HG03064 (cell line): ENCODE measurements around the gene BIRC2.

Experiments
- ATAC-seq: cut with Tn5 transposase; IDR thresholded peaks from one replicate; pipeline ENCODE4 v1.9.1; 2021; ENCODE audit warnings: low read depth; ENCODE audit not compliant: unreplicated experiment

Gene BIRC2

DNA sequence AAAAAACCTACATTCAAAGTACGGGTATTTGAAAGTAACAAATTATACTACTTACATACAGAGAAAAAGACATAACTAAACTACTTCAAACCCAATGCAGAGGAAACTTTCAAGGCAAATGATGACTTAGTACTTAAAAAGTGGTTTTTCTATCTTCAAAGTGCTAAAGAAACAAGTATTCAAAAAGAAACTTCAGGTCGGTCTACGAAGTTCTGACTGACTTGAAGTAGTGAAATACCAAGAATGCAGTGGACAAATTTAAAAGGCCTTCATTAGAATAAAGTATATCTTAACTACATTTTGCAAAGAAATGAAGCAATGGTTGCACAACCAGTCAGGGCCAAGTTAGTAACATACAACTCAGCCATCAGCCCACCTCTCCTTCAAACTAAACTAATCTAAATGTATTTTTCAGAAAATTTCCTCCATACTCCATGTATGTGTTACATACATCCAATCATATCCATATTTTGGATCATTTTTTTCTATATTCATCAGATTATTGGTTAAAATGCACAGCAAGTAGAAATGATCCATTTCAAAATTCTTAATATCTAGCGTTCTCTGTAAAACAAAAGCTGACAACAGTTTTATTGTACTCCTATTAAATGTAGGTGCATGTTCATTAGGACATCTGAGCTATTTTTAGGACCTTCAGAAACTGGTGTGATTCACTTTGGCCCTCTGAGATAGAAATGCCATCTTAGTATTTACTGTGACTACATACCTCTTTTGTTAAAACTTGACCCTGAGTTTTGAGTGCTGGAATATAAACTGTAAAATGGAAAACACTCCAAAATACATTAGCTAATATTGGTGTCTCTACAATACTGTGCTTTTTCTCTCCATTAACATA, 49.9 kb downstream of the BIRC2 start:
- no peak for ATAC-seq

DNA sequence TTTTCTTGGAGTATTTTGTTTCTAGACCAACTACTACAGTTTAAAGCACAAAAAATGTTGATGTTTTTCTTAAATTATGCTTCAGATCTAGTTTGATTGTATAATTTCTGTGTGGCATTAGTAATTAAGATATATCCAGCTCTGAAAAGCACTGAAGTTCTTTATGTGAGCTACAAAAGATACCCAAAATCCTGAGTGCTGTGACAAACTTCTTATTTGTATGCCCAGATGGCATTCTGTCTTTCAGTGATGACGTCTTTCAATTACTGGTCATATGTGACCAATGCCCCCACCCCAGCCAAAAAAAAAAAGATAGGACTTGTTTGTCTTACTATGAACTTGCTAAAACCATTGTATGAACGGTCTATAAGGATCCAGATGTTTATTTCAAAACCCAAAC, 51.3 kb downstream of the BIRC2 start:
- no peak for ATAC-seq

DNA sequence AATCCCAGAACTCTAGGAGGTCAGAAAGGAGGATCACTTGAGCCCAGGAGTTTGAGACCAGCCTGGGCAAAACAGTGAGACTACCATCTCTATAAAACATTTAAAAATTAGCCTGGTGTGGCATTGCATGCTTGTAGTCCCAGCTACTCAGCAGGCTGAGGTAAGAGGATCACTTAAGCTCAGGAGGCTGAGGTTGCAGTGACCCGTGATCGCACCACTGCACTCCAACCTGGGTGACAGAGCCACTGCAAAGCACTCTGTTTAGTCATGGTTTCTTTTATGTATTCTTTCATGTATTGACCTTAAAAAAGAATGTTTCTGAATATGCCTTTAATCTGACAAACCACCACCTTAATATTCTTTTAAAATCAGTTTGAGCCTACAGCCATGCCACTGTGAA, 52.2 kb downstream of the BIRC2 start:
- no peak for ATAC-seq

DNA sequence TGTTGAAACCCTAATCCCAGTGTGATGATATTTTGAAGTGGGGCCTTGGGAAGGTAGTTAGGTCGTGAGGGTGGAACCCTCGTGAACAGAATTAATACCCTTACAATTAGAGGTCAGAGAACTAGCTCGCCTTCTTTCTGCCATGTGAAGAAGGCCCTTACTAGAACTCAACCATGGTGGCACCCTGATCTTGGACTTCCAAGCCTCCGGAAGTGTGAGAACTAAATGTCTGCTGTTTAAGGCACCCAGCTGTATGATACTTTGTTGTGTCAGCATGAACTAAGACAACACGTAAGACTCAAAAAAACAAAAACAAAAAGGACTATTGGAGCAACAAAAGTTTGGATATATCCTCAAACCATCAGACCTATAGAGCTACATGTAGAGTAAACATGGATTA, 53.6 kb downstream of the BIRC2 start:
- no peak for ATAC-seq

DNA sequence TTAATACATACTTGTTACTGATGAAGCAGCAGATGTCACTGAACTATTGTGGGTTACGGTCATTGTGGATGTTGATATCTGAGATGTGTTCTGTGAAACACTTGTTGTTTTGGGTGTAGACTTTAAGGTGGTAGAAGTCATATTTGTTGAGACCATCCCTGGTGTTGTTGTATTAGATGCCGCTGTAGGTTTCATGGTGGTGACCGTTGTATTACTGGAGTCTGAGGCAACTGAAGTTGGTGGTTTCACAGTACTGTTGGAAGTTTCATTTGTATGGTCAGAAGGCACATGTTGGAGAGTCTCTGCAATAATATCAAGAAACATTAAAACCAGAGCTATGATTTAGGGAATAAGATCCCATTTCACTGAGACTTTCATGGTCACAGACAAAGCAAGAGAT, 54.9 kb downstream of the BIRC2 start:
- ATAC-seq = no peak

DNA sequence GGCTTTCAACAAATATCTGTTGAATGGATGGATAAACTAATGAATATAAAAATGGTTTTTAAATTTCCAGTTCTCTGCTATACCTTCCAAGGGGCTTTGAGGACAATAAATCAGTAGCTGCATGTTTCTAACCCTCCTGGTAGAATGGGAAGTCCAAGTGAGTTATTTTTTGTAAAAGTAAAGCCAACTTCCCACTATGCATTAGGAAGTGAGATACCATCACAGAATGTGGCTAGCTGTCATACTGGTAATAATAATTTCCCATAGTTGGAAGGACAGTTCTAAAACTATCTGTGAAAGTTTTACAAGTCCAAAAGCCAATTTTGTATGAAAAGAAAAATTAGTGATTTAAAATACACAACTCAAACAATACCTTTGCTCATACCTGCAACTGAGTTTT, 55.5 kb downstream of the BIRC2 start:
- ATAC-seq = no peak

DNA sequence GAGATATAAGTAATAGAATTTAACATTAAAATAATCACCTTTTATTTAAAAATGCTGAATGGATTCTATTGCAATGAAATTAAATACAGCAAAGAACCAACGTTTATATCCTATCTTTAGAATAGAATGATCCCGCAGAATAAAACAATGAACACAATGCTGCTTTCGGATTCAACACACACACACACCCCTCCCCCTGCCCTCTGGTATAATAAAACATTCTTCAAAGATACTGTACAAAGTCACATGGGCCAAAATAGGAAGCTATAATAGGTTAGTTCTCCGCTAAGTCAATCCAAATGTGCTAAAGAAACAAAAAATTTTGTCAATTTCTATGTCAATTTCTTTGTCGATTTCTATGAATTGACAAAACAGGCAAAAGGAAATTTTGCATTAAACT, 58.5 kb downstream of the BIRC2 start:
- no peak for ATAC-seq

DNA sequence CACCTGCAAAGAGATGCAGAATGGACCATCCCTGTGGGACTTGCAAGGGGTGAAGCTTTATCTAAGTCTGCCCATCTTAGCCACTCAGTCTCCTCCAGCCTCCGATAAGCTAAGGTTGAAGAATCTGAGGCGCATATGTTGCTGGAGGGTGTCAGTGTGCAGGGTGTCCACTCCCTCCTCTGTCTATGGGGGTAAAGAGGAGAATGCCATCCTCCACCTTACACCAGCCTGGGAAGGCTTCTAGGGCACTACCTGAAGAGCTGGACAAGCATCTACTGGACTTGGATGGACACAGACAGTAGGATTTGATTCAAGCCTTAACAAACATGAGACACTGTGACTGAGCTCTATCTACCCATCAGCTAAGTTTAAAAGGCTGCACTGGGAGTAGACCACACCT, 59.1 kb downstream of the BIRC2 start:
- ATAC-seq = no peak

DNA sequence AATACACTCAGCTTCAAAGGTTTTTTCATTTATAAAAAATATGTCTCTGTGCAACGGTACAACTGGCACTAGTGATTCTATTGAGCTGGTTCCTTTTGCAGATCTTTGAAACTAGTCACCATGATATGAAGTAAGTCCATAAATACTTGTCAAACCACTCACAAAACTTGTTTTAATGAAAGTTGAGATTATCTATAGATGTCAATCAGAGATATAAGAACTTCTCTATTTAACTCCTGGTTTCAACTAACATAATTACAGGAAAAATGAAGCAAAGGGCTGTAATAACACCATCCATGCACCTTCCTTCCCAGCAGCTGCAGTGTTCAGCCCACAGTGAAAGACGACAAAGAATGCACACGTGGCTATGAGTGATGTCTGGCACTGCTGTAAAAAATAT, 60.9 kb downstream of the BIRC2 start:
- ATAC-seq = no peak

DNA sequence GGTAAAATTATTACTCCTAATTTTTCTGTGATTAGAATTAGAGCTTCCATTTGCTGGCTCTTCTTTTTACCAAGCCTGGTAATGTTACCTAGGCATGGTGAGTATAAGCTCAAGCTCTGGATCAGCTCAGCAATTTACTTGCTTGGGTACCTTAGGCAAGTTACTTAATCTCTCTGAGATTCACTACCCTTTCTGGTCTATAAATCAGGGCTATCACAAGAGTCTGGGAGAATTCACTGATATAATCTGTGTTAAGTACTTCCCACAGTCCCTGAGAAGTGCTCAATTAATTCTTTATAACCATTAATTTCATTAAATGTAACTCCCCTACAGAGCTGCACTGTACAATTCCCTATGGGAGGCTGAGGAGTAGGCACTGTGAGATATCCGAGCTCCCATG, 61.3 kb downstream of the BIRC2 start:
- ATAC-seq = no peak

DNA sequence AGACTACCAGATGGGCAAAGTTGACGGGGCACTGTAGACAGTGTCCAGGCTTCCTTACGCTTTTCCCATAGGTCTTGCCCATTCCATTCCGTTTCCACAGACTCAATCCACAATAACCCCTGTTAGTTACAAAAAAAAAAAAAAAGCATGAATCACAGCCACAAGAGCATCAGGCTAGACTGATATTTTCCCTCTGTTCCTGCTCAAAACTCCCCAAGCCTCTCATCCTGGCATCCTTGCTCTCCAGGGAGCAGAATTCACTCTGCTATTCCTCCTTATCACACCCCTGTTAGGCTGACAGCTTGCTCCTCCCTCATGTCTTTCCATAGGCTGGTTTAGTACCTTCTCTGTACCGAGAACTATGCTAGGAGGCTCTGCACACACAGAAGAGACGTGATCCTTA, 63.4 kb downstream of the BIRC2 start:
- ATAC-seq = no peak

DNA sequence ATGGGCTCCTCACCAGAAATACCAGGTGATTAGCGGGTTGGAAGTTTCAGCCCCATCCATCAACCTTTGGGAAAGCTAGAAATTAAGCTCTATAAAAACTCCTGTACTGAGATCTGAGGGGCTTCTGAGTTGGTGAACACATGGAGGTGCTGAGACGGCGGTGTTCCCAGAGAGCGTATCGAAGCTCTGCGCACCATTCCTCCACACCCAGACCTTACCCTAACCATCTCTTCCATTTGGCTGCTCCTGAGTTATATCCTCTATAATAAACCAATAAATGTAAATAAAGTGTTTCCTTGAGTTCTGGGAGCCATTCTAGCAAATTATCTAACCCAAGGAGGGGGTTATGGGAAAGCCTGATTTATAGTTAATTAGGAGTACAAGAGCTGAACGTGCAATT, 64.1 kb downstream of the BIRC2 start:
- no peak for ATAC-seq

DNA sequence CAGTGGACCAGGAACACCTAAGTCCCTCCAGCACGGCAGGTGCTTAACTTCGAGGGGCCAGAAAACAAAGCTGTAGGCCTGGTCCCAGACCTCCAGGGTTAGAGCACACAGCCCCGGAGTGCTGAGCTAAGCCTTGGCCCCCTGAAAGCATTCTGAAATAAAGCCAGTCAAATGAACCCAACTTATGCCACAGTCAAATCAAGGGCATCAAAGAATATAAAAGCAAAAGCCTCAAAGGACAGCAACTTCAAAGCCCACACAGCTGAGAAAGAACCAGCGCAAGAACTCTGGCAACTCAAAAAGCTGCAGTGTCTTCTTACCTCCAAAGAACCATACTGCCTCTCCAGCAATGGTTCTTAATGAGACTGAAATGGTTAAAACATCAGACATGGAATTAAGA, 66.5 kb downstream of the BIRC2 start:
- ATAC-seq = no peak

DNA sequence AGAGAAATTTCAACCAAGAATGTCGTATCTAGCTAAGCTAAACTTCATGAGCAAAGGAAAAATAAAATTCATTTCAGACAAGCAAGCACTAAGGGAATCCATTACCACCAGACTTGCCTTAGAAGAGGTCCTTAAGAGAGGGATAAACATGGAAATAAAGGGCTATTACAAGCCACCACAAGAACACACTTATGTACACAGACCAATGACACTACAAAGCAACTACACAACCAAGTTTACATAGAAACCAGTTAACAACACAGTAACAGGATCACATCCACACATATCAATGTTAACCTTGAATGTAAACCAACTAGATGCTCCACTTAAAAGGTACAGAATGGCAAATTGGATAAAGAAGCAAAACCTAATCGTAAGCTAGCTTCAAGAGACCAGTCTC, 67.5 kb downstream of the BIRC2 start:
- ATAC-seq = no peak

DNA sequence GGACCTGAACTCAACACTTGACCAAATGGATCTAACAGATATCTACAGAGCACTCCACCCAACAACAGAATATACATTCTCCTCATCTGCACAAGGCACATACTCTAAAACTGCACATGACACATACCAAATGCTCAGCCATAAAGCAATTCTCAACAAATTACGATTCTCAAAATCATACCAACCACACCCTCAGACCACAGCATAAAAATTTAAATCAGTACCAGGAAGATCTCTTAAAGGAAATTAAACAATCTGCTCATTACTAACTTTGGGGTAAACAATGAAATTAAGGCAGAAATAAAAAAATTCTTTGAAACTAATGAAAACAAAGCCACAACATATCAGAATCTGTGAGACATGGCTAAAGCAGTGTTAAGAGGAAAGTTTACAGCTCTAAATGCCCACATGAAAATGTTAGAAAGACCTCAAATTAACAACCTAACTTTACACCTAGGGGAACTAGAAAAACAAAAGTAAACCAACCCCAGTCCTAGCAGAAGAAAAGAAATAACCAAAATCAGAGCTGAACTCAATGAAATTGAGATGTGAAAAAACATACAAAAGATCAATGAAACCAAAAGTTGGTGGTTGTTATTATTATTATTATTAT, 68.4 kb downstream of the BIRC2 start:
- no peak for ATAC-seq

DNA sequence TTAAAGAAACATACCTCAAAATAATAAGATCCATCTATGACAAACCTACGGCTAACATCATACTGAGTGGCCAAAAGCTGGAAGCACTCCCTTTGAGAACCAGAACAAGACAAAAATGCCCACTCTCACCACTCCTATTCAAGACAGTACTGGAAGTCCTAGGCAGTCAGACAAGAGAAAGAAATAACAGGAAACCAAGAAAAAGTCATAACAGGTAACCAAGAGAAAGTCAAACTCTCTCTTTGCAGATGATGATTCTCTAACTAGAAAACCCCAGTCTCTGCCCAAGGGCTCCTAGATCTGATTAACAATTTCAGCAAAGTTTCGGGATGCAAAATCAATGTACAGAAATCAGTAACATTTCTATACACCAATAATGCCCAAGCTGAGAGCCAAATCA, 70.0 kb downstream of the BIRC2 start:
- no peak for ATAC-seq

DNA sequence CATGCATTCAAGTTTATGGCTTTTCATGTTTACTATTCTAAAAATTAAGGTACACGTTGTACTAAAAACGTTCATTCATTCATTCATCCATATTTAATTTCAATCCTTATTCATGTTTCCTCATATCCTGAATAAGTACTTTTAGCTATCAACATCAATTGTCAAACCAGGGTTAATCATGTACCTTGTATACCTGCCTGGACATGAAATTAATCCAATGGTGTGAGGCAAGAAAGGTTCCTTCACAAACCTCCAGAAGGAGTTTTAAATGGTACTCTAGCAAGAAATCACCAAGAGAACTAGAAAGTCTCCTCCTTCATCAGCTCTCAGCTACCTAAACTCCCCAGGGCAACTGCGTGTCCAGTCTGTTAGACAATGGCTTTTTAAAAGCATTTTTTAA, 72.2 kb downstream of the BIRC2 start:
- ATAC-seq = no peak

DNA sequence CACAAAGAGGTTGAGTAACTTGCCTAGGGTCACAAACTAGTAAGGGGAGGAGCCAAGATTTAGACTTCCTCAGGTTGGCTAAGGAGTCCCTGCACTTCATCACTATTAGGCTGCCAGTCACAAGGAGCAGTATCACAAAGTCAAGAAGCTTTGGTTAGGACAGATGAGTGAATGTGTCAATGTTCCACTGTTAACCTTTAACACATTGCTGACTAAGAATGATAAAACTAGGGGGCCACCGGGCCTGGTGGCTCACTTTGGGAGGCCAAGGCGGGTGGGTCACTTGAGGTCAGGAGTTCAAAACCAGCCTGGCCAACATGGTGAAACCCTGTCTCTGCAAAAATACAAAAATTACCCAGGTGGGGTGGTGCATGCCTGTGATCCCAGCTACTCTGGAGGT, 73.5 kb downstream of the BIRC2 start:
- ATAC-seq = peak; percentile 77

DNA sequence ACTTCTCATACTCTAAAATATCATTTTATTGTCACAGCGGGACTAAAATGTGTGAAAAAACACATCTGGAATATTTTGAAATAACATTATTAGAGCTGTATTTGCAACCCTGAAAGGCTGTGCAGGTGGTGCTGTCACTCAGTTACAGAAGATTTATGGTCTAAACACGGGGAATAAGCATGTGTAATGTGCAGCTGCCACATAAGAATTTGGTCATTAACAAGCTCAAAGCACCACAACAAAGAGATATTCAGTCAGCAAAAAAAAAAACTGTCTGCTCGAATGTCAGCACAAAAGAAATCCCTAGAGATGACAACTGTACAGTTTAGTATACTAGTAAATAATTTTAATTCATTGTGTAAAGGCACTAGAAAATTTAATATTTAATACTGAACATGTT, 74.2 kb downstream of the BIRC2 start:
- ATAC-seq = no peak

DNA sequence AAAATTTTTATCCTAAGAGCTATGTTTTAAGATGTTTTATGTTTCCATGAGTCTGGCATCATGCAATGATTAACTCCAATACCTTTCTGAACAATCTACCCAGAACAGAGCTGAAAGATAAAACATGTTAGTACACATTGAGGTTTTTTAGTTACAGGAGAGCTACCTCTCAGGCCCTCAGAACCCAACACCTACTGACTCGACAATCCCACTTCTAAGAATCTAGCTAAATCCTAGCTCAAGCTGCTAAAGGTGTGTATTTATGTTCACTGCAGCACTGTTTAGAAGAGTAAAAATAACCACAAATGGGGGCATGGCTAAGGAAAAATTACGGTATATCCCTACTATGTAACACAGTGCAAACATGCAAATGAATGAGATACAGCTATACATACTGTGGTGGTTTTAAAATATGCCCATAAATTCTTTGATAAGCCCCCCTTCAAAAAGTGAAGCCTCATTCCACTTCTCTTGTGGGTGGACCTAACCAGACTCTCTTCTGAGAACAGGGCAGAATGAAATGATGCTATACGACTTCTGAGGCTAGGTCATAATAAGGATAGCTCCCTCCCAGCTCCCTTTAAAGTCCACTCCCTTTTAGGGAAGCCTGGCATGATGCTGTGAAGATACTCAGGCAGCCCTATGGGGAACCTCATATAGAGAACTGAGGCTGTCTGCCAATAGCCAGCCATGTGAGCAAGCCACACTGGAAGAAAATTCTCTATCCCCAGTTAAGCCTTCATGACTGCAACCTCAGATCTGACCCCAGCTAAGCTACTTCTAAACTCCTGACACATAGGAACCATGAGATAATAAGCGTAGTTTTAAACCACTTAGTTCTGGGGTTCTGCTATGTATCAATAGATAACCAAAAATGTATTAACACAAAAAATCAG, 76.1 kb downstream of the BIRC2 start:
- ATAC-seq = no peak

DNA sequence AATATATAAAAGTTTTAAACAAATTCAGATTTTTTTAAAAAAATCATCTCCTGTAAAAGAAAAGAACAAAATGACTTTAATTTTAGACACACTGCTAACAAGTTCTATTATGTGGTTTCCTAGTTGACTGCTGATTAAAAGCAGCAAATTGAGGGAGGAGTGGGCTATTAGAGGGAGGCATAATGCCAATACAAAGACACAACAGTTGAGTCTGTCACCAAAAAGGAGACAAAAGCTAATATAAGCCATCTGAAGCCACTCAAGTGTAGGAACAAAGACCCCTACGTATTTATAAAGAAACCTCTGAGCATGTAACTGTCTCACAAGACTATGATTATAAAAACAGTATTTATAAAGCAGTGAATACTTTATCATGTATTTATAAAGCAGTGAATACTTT, 76.9 kb downstream of the BIRC2 start:
- ATAC-seq = no peak
